CD4-positive, alpha-beta T cell treated with Interleukin-12 subunit alpha and Interleukin-12 subunit beta, for 1 hour (primary cell): ENCODE data around the gene EPHA2.

ENCODE experiments used
- DNase-seq: peaks from one replicate; pipeline ENCODE4 v3.0.0-alpha.2; 2020

The EPHA2 gene

GRCh38 chr1:16149146-16149545 is 6.7 kb downstream of the EPHA2 start:
- no peak for DNase-seq

- no peak for DNase-seq
Measured at GRCh38 chr1:16148329-16149092, 7.4 kb downstream of the EPHA2 start.

GRCh38 chr1:16147156-16147926 is 8.5 kb downstream of the EPHA2 start:
- DNase-seq, result no peak

GRCh38 chr1:16146279-16147155 is 9.4 kb downstream of the EPHA2 start:
- no peak for DNase-seq

GRCh38 chr1:16145662-16146278 is 10.1 kb downstream of the EPHA2 start:
- no peak for DNase-seq

- DNase-seq, result no peak
Measured at GRCh38 chr1:16145030-16145661, 10.7 kb downstream of the EPHA2 start.

GRCh38 chr1:16144325-16145029 is 11.4 kb downstream of the EPHA2 start:
- no peak for DNase-seq

GRCh38 chr1:16143566-16144324 is 12.1 kb downstream of the EPHA2 start:
- no peak for DNase-seq

- no peak for DNase-seq
Measured at GRCh38 chr1:16143005-16143565, 12.8 kb downstream of the EPHA2 start.

GRCh38 chr1:16142383-16142995 is 13.4 kb downstream of the EPHA2 start:
- no peak for DNase-seq

- no peak for DNase-seq
Measured at GRCh38 chr1:16141573-16142336, 14.1 kb downstream of the EPHA2 start.

- DNase-seq, result no peak
Measured at GRCh38 chr1:16140068-16140596, 15.7 kb downstream of the EPHA2 start.

GRCh38 chr1:16139473-16139962 is 16.4 kb downstream of the EPHA2 start:
- no peak for DNase-seq

- DNase-seq, result no peak
Measured at GRCh38 chr1:16138772-16139221, 17.1 kb downstream of the EPHA2 start.

GRCh38 chr1:16137890-16138467 is 17.9 kb downstream of the EPHA2 start:
- no peak for DNase-seq

GRCh38 chr1:16135501-16135900 is 20.4 kb downstream of the EPHA2 start:
- no peak for DNase-seq

- no peak for DNase-seq
Measured at GRCh38 chr1:16134906-16135305, 21.0 kb downstream of the EPHA2 start.

GRCh38 chr1:16134066-16134801 is 21.6 kb downstream of the EPHA2 start:
- DNase-seq, result no peak
